GM23248 (cell line): Measurements from ENCODE around the gene ARL4A. TPM values are rescaled to one million over a fixed set of nuclear protein-coding genes. Genes with fewer than 3 reads are reported as not detected.

Source experiments
- DNase-seq: peaks from one replicate; pipeline ENCODE4 v3.0.0-alpha.2; 2015
- H2AFZ ChIP-seq: fragments of 200-600 bp; sonication (generic); 2 replicates; pipeline ENCODE4 v1.6.1; 2016; ENCODE audit warnings: antibody characterized with exemption
- H3F3A ChIP-seq: fragments of 200-600 bp; sonication (generic); 2 replicates; pipeline ENCODE4 v1.6.1; 2016; ENCODE audit warnings: mild to moderate bottlenecking, antibody characterized with exemption, mixed run types; ENCODE audit not compliant: insufficient read depth
- H3K27ac ChIP-seq: fragments of 200-600 bp; sonication (generic); 2 replicates; pipeline ENCODE4 v1.5.1; 2016; ENCODE audit warnings: mild to moderate bottlenecking
- H3K27me3 ChIP-seq: fragments of 200-600 bp; sonication (generic); replicated peaks from 2 replicates; pipeline ENCODE4 v1.6.1; 2016; ENCODE audit warnings: mild to moderate bottlenecking; ENCODE audit not compliant: insufficient read depth
- H3K36me3 ChIP-seq: fragments of 200-600 bp; sonication (generic); 2 replicates; pipeline ENCODE4 v1.6.1; 2016; ENCODE audit warnings: low read depth, mild to moderate bottlenecking
- H3K4me1 ChIP-seq: fragments of 200-600 bp; sonication (generic); 2 replicates; pipeline ENCODE4 v1.6.1; 2016; ENCODE audit warnings: mild to moderate bottlenecking; ENCODE audit not compliant: insufficient read depth
- H3K4me2 ChIP-seq: fragments of 200-600 bp; sonication (generic); one replicate; pipeline ENCODE4 v1.6.1; 2016; ENCODE audit warnings: mild to moderate bottlenecking; ENCODE audit not compliant: unreplicated experiment
- H3K4me3 ChIP-seq: fragments of 200-600 bp; sonication (generic); 2 replicates; pipeline ENCODE4 v1.5.1; 2016; ENCODE audit warnings: mild to moderate bottlenecking
- H3K79me2 ChIP-seq: fragments of 200-600 bp; sonication (generic); 2 replicates; pipeline ENCODE4 v1.6.1; 2016; ENCODE audit warnings: mild to moderate bottlenecking; ENCODE audit not compliant: insufficient read depth
- H3K9ac ChIP-seq: fragments of 200-600 bp; sonication (generic); 2 replicates; pipeline ENCODE4 v1.6.1; 2016; ENCODE audit warnings: mild to moderate bottlenecking
- H3K9me2 ChIP-seq: fragments of 200-600 bp; sonication (generic); 2 replicates; pipeline ENCODE4 v1.6.1; 2016; ENCODE audit warnings: mixed run types, mild to moderate bottlenecking, moderate library complexity; ENCODE audit not compliant: insufficient read depth
- H3K9me3 ChIP-seq: fragments of 200-600 bp; sonication (generic); one replicate; pipeline ENCODE4 v1.6.1; 2017; ENCODE audit warnings: low read depth
- H4K20me1 ChIP-seq: fragments of 200-600 bp; sonication (generic); 2 replicates; pipeline ENCODE4 v1.6.0; 2016; ENCODE audit not compliant: insufficient read depth
- EZH2 ChIP-seq: fragments of 200-600 bp; sonication (generic); IDR thresholded peaks from 2 replicates; pipeline ENCODE4 v1.6.1; 2018; ENCODE audit warnings: antibody characterized with exemption, mild to moderate bottlenecking; ENCODE audit not compliant: insufficient read depth, poor library complexity, severe bottlenecking
- EZH2phosphoT487 ChIP-seq: fragments of 200-600 bp; sonication (generic); IDR thresholded peaks from 2 replicates; pipeline ENCODE4 v1.6.1; 2018; ENCODE audit warnings: antibody characterized with exemption, moderate library complexity, mild to moderate bottlenecking, low read depth; ENCODE audit not compliant: insufficient read depth
- WGBS, 2 experiments: methylation state at CpG; one replicate each; pipeline ENCODE4 v1.1.6; 2015 to 2017; ENCODE audit warnings: low lambda C conversion rate in 2 of 2, low coverage in 1 of 2; ENCODE audit errors: missing lambda C conversion rate in 2 of 2; 5-methylcytosine and 5-hydroxymethylcytosine counted together
- in situ Hi-C: fragments of 300-500 bp; cut with MboI; formaldehyde crosslinking; loops from 2 replicates; pipeline ENCODE4 v1.15.0; 2020
- polyA plus RNA-seq: library from polyadenylated mRNA; unstranded; fragments of >200 nt; fragmentation: Nextera tagmentation; extraction: Ambion mirVana; gene quantifications from 2 replicates; pipeline ENCODE4 v1.2.1, GENCODE V29; 2016
- total RNA-seq: library from RNA; depleted of rRNA; stranded (reverse); fragments of >200 nt; shearing (Covaris generic); gene quantifications from 2 replicates; pipeline ENCODE4 v1.2.3, GENCODE V29; 2014

Gene ARL4A
- total and polyA plus RNA-seq, 2 experiments from 2014 or later = 17.5 to 20.9 TPM

- no peaks in the 10 kb centered on the region for H3K27me3 ChIP-seq
- no peaks in the 10 kb centered on the region for H4K20me1 ChIP-seq
- no peak overlapping the region for H3K9ac ChIP-seq
- no peak for DNase-seq
- no peaks in the 10 kb centered on the region for H3K79me2 ChIP-seq
- H3K4me3 ChIP-seq = no peak overlapping the region
- WGBS, 2 experiments = 93 to 96% methylated on average over 11 of the region's 11 CpGs
- peaks cover 19% of the 10 kb centered on the region; the same call in 1 of the 2 replicates for H3F3A ChIP-seq
- H3K4me2 ChIP-seq = no peak overlapping the region
- no peaks in the 10 kb centered on the region for H3K9me3 ChIP-seq
- in situ Hi-C loops = no loop called here
- H3K4me1 ChIP-seq = peaks cover 38% of the 10 kb centered on the region
- H3K9me2 ChIP-seq = no peaks in the 10 kb centered on the region
- no peaks in the 10 kb centered on the region for H3K36me3 ChIP-seq
- TF ChIP-seq EZH2 (no peak), EZH2phosphoT487 (no peak)
- no peak overlapping the region for H2AFZ ChIP-seq
- H3K27ac ChIP-seq = no peak overlapping the region
These were observed 23.7 kb downstream of the ARL4A start for GRCh38 chr7:12711124-12711523.

GRCh38 chr7:12712236-12712635 is 24.8 kb downstream of the ARL4A start:
- H3K27ac ChIP-seq = no peak overlapping the region
- H3F3A ChIP-seq = peaks cover 18% of the 10 kb centered on the region; the same call in 1 of the 2 replicates
- H3K36me3 ChIP-seq = no peaks in the 10 kb centered on the region
- DNase-seq = no peak
- no peaks in the 10 kb centered on the region for H3K79me2 ChIP-seq
- no peaks in the 10 kb centered on the region for H4K20me1 ChIP-seq
- peaks cover 37% of the 10 kb centered on the region for H3K4me1 ChIP-seq
- no peak for TF ChIP-seq EZH2phosphoT487
- no peak for TF ChIP-seq EZH2
- WGBS, 2 experiments = 85 to 94% methylated on average over 2 of the region's 2 CpGs
- no peaks in the 10 kb centered on the region for H3K9me3 ChIP-seq
- in situ Hi-C loops = no loop called here
- H3K9me2 ChIP-seq = no peaks in the 10 kb centered on the region
- H2AFZ ChIP-seq = no peak overlapping the region
- H3K9ac ChIP-seq = no peak overlapping the region
- no peak overlapping the region for H3K4me3 ChIP-seq
- no peaks in the 10 kb centered on the region for H3K27me3 ChIP-seq
- H3K4me2 ChIP-seq = no peak overlapping the region

GRCh38 chr7:12713625-12714378 is 26.4 kb downstream of the ARL4A start:
- Histone ChIP-seq H3K4me2 (no peak overlapping the region), H2AFZ (no peak overlapping the region; the same call in 1 of the 2 replicates), H3K9ac (no peak overlapping the region), H4K20me1 (no peaks in the 10 kb centered on the region), H3F3A (peaks cover 23% of the 10 kb centered on the region; the same call in 1 of the 2 replicates), H3K36me3 (no peaks in the 10 kb centered on the region), H3K79me2 (no peaks in the 10 kb centered on the region), H3K27me3 (no peaks in the 10 kb centered on the region), H3K4me3 (no peak overlapping the region), H3K4me1 (peaks cover 35% of the 10 kb centered on the region), H3K9me3 (no peaks in the 10 kb centered on the region), H3K9me2 (no peaks in the 10 kb centered on the region), H3K27ac (no peak overlapping the region)
- 100% methylated on average over 1 of the region's 1 CpG for WGBS, 2 experiments
- in situ Hi-C loops = no loop called here
- TF ChIP-seq EZH2phosphoT487 = no peak
- TF ChIP-seq EZH2 = no peak
- DNase-seq = no peak

- H3K4me1 ChIP-seq = peaks cover 40% of the 10 kb centered on the region
- peaks cover 28% of the 10 kb centered on the region; the same call in 1 of the 2 replicates for H3F3A ChIP-seq
- TF ChIP-seq EZH2 = no peak
- no peak for TF ChIP-seq EZH2phosphoT487
- no peak for DNase-seq
- no peaks in the 10 kb centered on the region for H3K79me2 ChIP-seq
- no peaks in the 10 kb centered on the region for H3K36me3 ChIP-seq
- H3K4me3 ChIP-seq = no peak overlapping the region
- H2AFZ ChIP-seq = no peak overlapping the region; the same call in 1 of the 2 replicates
- H3K9me3 ChIP-seq = no peaks in the 10 kb centered on the region
- no peaks in the 10 kb centered on the region for H3K9me2 ChIP-seq
- no peak overlapping the region for H3K27ac ChIP-seq
- H4K20me1 ChIP-seq = no peaks in the 10 kb centered on the region
- 97 to 98% methylated on average over 1 of the region's 1 CpG for WGBS, 2 experiments
- in situ Hi-C loops = no loop called here
- no peak overlapping the region for H3K4me2 ChIP-seq
- no peaks in the 10 kb centered on the region for H3K27me3 ChIP-seq
- no peak overlapping the region for H3K9ac ChIP-seq
These were observed 26.9 kb downstream of the ARL4A start for GRCh38 chr7:12714379-12714737.
